ENCODE results near the gene ATP2B2.
A peak's percentile ranks its signal among the peaks of the same experiment; 100 is the strongest.

The ATP2B2 gene

DNA sequence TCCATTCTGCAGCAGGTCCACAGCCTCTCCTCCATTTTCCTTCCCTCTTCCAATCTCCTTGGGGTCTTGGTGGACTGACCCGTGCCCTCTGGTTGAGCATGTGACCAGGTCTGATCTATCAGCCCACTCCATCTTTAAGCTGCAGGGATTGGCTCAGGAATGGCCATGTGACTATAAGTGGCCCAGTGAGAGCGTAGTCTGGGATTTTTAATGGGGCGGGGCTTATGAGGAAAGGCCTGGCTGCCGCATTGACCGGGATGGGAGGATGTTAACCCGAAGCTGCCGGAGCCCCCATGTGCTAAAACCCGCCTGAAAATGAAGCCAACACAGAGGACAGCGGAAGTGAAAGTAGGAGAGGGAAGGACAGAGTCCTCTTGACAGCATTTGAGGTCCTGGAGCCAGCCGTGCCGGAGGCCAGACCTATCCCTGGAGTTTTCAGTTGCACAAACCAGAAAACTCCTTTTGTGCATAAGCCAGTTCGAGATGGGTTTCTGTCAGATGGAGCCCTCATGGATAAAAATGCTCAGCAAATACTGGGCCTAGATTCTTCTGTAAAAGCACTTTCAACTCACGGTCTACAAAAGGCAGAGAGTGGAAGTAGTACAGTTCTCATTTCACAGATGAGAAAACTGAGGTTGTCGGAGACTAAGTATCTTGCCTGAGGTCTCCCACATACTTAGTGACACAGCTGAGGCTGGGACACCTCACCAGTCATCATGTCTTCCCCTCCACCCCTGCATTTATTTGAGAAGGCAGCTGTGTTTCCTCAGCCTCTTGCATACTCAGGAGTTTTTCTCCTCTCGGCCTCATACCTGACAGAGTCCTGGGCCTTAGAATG is 61.9 kb downstream of the ATP2B2 start:
- no peak for TF ChIP-seq POLR2A (IDR thresholded peaks at IDR 0.05; ENCODE audit: low read depth, low read length)
- FAIRE-seq (no peak), DNase-seq (ENCODE audit: insufficient read length, low spot score) (no peak)

DNA sequence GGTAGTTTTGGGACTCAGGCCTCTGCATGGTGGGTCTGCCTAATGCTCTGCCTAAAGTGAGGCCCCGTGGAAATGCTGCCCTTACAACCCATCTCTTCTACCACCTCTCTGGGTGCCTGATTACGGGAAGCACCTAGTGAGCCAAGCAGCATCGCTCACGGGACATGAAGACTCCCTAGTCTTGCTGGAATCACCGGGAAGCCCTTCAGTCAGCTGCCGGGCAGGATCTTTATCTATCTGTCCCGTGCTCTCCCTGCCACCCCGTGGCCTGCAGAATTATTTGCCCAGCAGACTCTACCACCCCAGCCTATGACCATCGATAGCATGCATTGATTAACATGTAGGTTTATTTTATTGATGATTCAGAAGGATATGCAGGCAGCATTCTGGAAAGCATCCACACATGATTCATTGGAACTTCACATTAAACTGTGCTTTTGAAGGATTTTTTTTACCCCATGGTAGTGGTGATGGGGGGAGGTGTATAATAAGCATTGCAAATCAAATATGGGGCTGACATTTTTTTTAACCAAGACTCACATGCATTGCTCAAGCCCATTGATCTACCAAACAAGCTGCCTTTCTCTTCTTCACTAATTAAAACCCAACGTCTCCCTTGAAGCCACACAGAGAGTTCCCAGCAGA is 63.1 kb downstream of the ATP2B2 start:
- TF ChIP-seq POLR2A (IDR thresholded peaks at IDR 0.05; ENCODE audit: low read depth, low read length), result no peak
- no peak for DNase-seq (ENCODE audit: insufficient read length, low spot score)
- FAIRE-seq, result no peak

DNA sequence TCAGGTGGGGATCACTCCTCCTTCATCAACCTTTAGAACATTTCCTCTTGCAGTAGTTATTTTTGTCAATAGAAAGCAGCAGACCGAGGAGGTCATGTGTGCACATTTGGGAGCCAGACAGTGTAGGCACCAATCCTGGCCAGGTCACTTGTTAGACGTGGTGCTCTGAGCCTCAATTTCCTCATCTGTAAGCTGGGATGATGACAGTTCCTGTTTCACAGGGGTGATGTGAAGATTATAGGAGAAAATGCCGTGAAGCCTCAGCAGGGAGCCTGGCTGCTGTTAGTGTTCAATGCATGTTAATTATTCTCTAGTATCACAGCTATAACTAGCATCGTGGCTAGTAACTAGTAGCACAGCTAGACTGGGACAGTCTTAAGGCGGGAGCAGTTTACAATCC is 64.7 kb downstream of the ATP2B2 start:
- no peak for TF ChIP-seq POLR2A (IDR thresholded peaks at IDR 0.05; ENCODE audit: low read depth, low read length)
- FAIRE-seq, result no peak
- DNase-seq (ENCODE audit: insufficient read length, low spot score), result no peak

DNA sequence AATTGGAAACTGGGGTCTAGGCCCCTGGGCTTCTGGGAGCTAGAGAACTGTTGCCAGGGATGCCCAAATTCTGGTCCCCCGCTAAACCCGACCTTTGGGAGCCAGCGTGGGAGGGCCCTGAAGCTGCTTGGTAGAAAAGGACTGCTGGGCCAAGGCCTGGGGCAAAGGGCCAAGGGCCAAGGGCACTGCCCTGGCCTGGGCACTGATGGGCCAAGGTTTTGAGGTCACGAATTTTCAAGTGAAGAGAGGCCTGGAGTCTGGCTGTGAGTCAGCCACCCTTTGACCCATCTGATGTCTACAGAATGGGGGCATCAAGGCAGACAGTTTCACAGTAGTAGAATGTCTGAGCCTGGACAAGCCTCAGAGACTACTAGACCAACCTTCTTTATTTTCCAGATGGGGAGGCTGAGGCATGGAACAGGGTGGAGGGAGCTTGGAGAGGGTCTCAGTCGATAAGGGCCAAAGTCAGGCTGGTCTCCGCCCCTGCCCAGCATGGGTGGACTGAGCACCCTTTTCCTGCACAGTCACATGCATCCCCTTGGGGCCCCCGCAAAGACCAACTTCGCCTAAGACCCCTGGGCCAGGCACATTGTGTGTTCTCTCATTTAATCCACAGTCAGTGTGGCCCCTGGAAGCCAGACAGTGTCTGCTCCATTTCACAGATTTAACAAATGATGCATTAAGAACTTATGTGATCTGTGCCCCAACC is 66.3 kb downstream of the ATP2B2 start:
- no peak for TF ChIP-seq POLR2A (IDR thresholded peaks at IDR 0.05; ENCODE audit: low read depth, low read length)
- DNase-seq (ENCODE audit: insufficient read length, low spot score) (no peak), FAIRE-seq (no peak)

DNA sequence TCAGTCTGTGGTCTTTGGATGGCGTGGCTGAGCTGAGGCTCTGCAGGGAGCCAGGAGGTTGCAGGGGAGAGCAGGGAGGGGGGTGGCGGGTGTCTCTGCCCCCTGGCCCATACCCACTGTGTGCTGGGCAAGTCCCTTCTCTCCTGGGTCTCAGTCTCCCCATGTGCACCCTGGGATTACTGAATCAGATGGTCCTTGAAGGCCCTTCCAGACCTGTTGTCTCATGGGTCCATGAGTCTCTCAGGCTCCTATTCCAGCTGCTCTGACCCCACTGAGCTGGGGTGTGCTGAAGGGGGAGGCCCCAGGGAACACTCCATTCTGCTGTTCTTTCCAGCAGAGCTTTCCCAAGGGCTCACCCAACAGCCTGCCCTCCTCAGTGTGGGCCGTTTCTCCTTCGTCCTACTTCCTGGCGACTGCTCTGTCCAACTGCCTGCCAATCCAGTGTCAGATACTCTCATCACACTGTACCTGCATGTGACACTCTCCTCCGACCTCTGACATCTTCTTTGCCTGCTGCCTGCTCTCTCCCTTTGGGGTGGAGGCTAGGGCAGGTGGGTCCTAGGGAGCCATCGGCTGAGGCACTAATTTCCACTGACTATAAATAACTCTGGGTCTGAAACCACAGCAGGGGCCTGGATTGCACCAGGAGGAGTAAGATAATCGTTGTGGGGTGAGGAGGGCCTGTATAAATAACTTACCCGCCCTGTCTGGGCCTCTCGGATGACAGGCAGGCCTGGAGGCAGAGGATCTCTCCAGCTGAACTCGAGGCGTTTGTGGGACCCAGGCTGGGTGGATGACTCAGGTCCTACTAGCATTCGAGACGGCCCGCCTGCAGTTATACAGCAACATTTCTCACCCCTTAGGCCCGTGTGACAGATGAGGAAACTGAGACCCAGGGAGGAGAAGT is 67.1 kb downstream of the ATP2B2 start:
- no peak for FAIRE-seq
- DNase-seq (ENCODE audit: insufficient read length, low spot score), result peak; percentile 86

DNA sequence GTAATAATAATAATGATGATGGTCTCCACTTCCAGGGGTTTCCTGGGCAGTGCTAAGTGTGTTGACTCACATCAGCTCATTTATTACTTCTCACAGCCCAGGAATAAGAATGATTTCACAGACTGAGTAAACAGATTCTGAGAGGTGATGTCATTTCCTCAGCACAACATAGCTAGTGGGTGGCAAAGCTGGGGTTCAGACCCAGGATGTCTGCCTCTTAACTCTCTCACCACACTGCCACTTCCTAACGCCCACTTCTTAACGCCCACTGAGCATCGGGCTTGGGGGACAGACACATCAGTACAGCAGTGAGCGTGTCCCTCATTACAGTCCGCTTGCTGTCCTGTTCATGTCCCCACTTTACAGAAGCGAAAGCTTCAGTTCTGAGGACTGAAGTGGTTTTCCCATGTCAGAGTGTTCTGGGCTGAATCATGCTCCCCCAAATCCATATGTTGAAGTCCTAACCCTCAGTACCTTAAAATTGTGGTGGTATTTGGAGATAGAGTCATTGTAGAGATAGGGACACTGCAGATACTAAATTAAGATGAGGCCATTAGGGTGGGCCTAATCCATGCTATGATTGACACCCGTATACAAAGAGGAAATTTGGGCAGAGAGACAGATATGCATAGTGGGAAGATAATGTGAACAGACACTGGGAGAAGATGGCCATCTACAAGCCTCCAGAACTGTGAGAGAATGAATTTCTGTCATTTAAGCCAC is 68.0 kb downstream of the ATP2B2 start:
- DNase-seq (ENCODE audit: insufficient read length, low spot score), result peak; percentile 72
- TF ChIP-seq POLR2A (IDR thresholded peaks at IDR 0.05; ENCODE audit: low read depth, low read length), result no peak
- no peak for FAIRE-seq

More for the DNA sequence above, 67.1 kb downstream of the ATP2B2 start:
- no peak; the same call in 1 of the 2 replicates for TF ChIP-seq POLR2A (IDR thresholded peaks at IDR 0.05; ENCODE audit: low read depth, low read length)

DNA sequence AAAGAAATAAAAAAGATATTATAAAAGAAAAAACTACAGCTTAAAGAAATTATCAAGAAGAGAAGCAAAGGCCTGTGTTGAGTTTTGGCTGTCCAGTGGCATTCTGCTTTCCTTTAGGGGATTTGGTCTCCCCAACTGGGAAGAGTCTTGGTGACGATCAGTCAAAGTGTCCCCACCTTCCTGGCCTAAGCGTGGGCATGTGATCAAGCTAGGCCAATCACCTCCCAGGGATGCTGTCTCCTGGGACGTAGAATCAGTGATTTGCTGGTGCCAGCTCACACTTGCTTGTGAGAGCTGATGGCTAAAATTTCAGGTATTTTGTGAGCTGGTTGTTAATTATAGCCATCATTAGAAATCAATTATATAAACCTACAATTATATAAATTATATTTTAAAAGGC is 69.5 kb downstream of the ATP2B2 start:
- FAIRE-seq, result no peak
- no peak for TF ChIP-seq POLR2A (IDR thresholded peaks at IDR 0.05; ENCODE audit: low read depth, low read length)
- DNase-seq (ENCODE audit: insufficient read length, low spot score), result no peak

DNA sequence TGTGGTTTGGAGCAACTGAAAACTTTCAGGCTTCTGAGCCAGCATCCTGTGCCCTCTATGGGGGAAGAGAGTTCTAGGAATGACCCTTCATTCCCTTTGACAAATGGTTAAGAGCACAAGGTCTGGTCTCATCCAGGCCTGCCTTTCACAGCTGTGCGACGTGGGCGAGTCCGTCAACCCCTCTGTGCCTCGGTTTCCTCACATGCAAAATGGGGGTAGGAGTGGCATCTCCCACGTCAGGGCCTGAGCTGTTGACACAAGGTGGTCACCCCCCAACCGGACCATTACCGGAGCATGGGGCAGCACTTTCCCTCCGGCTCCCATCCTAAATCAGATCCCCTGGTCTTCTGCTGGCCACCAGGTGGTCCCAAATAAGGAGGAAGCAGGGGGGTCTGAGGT is 70.4 kb downstream of the ATP2B2 start:
- DNase-seq (ENCODE audit: insufficient read length, low spot score) (no peak), FAIRE-seq (no peak)
- TF ChIP-seq POLR2A (IDR thresholded peaks at IDR 0.05; ENCODE audit: low read depth, low read length), result no peak

DNA sequence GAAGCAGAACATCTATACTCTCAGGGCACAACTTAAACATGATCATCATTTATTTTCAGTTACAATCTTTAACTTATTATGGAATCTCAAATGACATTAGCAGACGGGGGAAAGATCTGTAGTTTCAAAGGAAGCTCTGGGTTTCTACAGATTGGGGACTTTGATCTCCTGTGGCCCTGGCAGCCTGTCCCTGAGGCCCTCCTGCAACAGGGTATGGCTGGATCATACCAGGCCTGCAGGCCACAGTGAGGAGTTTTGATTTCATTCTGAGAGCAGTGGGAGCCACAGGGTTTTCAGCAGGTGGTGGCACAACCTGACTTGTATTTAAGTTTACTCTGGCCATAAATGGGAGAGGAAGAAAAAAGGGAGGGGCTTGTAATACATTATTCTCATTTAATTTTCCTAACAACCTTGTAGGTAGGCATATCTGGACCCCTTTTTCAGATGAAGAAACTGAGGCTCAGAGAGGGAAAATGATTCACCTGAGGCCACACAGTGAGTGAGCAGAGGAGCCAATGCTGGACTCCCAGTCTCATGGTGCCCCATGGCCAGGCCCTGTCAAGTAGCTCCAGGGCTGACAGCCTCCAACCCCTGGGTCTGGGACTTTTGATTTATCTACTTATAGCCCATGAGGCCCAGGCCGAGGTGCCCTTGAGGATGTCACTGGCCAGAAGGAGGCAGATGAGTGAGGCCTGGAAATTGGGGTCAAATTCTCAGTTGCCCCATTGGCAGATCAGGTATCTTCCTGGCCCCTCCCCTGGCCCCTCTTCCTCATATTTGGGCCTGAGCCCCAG is 71.0 kb downstream of the ATP2B2 start:
- FAIRE-seq, result no peak
- DNase-seq (ENCODE audit: insufficient read length, low spot score), result no peak
- no peak for TF ChIP-seq POLR2A (IDR thresholded peaks at IDR 0.05; ENCODE audit: low read depth, low read length)

DNA sequence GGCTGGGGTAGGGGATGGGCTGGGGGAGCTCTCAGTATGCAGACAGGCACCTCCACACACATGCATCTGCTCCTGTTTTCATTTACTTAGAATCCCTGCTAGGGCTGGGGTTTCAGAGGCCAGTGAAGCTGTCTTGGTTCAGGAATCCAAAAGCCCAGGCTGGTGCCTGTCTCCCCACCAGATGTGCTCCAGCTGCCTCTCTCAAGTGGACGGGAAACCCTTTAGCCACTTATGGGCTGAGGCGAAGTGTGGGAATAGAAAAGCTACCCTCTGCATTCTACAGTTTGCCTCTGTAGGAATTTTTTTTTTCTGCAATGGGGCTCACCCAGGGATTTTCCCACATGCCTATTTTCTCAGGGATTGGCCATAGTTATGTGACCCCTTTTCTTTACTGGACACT is 72.5 kb downstream of the ATP2B2 start:
- no peak for FAIRE-seq
- TF ChIP-seq POLR2A (IDR thresholded peaks at IDR 0.05; ENCODE audit: low read depth, low read length), result no peak
- DNase-seq (ENCODE audit: insufficient read length, low spot score), result no peak

DNA sequence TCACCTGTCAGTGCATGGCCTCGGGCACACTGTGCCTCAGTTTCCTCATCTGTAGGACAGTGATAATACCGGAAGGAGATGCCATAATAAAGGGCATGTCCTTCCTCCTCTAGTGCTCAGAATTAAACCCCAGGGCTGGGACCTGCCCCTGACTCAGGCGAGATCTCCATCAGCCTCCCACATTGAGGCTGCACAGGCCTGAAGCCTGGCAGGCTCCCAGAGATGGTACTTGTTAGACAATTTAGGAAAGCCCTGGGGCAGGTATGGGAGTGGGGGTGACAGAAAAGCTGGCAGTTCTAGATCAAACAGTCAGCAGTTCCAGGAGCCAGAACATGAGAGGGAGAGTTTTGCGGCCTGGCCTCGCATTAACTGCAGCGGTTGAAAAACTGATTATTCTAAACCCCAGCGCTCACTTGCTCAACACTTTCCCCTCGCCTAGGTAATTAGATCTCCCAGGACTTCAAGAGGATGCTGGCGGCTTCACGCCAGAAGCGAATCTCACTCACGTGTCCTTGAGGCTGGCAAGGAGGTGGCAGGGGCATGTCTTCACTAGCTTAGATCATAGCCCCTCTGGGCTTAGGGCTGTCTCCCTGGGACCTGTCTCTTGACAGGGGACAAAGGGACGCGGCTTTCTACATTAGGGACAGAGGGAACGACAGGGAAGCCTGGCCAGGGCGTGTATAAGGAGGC is 73.1 kb downstream of the ATP2B2 start:
- no peak for DNase-seq (ENCODE audit: insufficient read length, low spot score)
- TF ChIP-seq POLR2A (IDR thresholded peaks at IDR 0.05; ENCODE audit: low read depth, low read length), result no peak
- FAIRE-seq, result no peak

DNA sequence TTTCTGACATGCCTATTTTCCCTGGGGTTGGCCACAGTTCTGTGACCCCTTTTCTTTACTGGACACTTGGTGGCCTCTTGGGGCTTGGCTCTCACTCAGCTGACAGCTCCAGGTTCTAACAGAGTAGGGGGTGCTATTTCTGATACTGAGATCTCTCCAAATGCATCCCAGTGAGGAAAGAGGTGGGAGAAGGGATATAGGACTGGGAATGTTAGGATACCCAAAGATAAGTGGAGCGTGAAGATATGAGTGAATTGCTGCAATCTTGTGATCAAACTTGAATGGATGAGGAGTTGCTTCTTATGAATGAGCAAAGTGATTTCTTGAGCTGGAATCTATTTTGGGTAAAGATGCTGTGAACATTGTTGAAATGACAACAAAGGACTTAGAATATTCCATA is 74.6 kb downstream of the ATP2B2 start:
- FAIRE-seq, result no peak

More for the DNA sequence above, 74.6 kb downstream of the ATP2B2 start:
- no peak for TF ChIP-seq POLR2A (IDR thresholded peaks at IDR 0.05; ENCODE audit: low read depth, low read length)
- no peak for DNase-seq (ENCODE audit: insufficient read length, low spot score)
